Testis (tissue), 3 donors: ENCODE data around the gene SMIM11. TPM values are rescaled to one million over a fixed set of nuclear protein-coding genes. Genes with fewer than 3 reads are reported as not detected.
"Not testable (repeated sequence)": the region's sequence is repeated elsewhere in the genome, so short reads cannot be mapped to it uniquely, and the experiment has no call there.

Experiments
- DNase-seq: peaks from one replicate; pipeline ENCODE4 v3.0.0-alpha.2; 2019
- H3K27ac ChIP-seq, 2 donors: fragments of 200-600 bp; sonication (generic); one replicate each; pipeline ENCODE4 v1.5.1; 2019
- H3K27me3 ChIP-seq: fragments of 200-600 bp; sonication (generic); one replicate; pipeline ENCODE4 v1.5.1; 2019
- H3K36me3 ChIP-seq: fragments of 200-600 bp; sonication (generic); one replicate; pipeline ENCODE4 v1.5.1; 2017; ENCODE audit warnings: low read depth; ENCODE audit errors: missing control alignments
- H3K4me1 ChIP-seq: fragments of 200-600 bp; sonication (generic); one replicate; pipeline ENCODE4 v1.5.1; 2019
- H3K4me3 ChIP-seq, 2 donors: fragments of 200-600 bp; sonication (generic); one replicate each; pipeline ENCODE4 v1.5.1; 2017 to 2019
- H3K9me3 ChIP-seq: fragments of 200-600 bp; sonication (generic); one replicate; pipeline ENCODE4 v1.5.1; 2017
- WGBS, 2 donors: methylation state at CpG; one replicate each; pipeline ENCODE4 v1.1.5; 2018; 5-methylcytosine and 5-hydroxymethylcytosine counted together
- intact Hi-C: fragments of 100-400 bp; cut with DNase I; formaldehyde crosslinking; loops from one replicate; pipeline ENCODE4 v1.15.1; 2023; ENCODE audit warnings: low total_unique reads
- polyA plus RNA-seq: library from polyadenylated mRNA; stranded (reverse); fragments of 350-450 nt; fragmentation: Illumina TruSeq; extraction: RNeasy Lipid Tissue Mini Kit (QIAGEN cat#74804); gene quantifications from one replicate; pipeline ENCODE4 v1.2.3, GENCODE V29; 2014; ENCODE audit warnings: low read depth, low replicate concordance; ENCODE audit not compliant: insufficient read depth
- total RNA-seq, 2 donors: library from RNA; depleted of rRNA; stranded (reverse); fragments of >200 nt; gene quantifications; one replicate each; pipeline ENCODE4 v1.2.3, GENCODE V29; 2016

SMIM11 gene
- total and polyA plus RNA-seq, 3 donors from 2014 or later, result 5.0 to 13.3 (median 9.1) TPM

- WGBS, 2 donors, result no CpG with 5 or more reads among the region's 5 CpGs
Measured at GRCh38 chr21:34417448-34418077, 42.3 kb downstream of the SMIM11 start.

GRCh38 chr21:34423805-34424204 is 48.5 kb downstream of the SMIM11 start, which contains the start of gene SMIM34:
TSS of gene SMIM34 (minus strand) at chr21:34423951. CDS start at chr21:34423839, 112 bp downstream.
- H3K27ac ChIP-seq, H3K4me3 ChIP-seq, H3K36me3 ChIP-seq, H3K27me3 ChIP-seq, intact Hi-C loops, H3K4me1 ChIP-seq, H3K9me3 ChIP-seq, DNase-seq: not testable (repeated sequence)
- no CpG with 5 or more reads among the region's 4 CpGs for WGBS, 2 donors

More at GRCh38 chr21:34417448-34418077, 42.3 kb downstream of the SMIM11 start:
- DNase-seq, H3K36me3 ChIP-seq, H3K9me3 ChIP-seq, intact Hi-C loops, H3K27me3 ChIP-seq, H3K27ac ChIP-seq, H3K4me1 ChIP-seq, H3K4me3 ChIP-seq: not testable (repeated sequence)

GRCh38 chr21:34427339-34427738 is 52.0 kb downstream of the SMIM11 start:
- no CpG with 5 or more reads among the region's 8 CpGs for WGBS, 2 donors

GRCh38 chr21:34428441-34428840 is 53.1 kb downstream of the SMIM11 start:
- H3K27ac ChIP-seq, intact Hi-C loops, H3K4me1 ChIP-seq, H3K36me3 ChIP-seq, H3K27me3 ChIP-seq, DNase-seq, H3K4me3 ChIP-seq, H3K9me3 ChIP-seq: not testable (repeated sequence)
- no CpG with 5 or more reads among the region's 6 CpGs for WGBS, 2 donors

More at GRCh38 chr21:34427339-34427738, 52.0 kb downstream of the SMIM11 start:
- intact Hi-C loops, H3K27ac ChIP-seq, H3K4me1 ChIP-seq, H3K27me3 ChIP-seq, H3K36me3 ChIP-seq, H3K9me3 ChIP-seq, DNase-seq, H3K4me3 ChIP-seq: not testable (repeated sequence)

GRCh38 chr21:34429710-34430109 is 54.4 kb downstream of the SMIM11 start:
- H3K27ac ChIP-seq, H3K4me3 ChIP-seq, H3K36me3 ChIP-seq, DNase-seq, H3K27me3 ChIP-seq, intact Hi-C loops, H3K4me1 ChIP-seq, H3K9me3 ChIP-seq: not testable (repeated sequence)
- WGBS, 2 donors, result no CpG with 5 or more reads among the region's 5 CpGs

Other genes starting within 250 kb of the SMIM11 start
- under 1 TPM in 1 of 2 donors, not detected in 1; 0.37 TPM for gene KCNE2, start 11.5 kb upstream of the SMIM11 start, total RNA-seq
- gene KCNE2, start 11.5 kb upstream of the SMIM11 start, polyA plus RNA-seq, result 0.74 TPM
- under 1 TPM in 1 of 2 donors, not detected in 1; 0.37 TPM for gene SMIM34, start 48.4 kb downstream of the SMIM11 start, total RNA-seq
- not detected for gene SMIM34, start 48.4 kb downstream of the SMIM11 start, polyA plus RNA-seq
- 10 to 100 TPM; 12.4 to 16.7 TPM for gene KCNE1, start 136.7 kb downstream of the SMIM11 start, total RNA-seq
- 7.3 TPM for gene KCNE1, start 136.7 kb downstream of the SMIM11 start, polyA plus RNA-seq
- 10 to 100 TPM; 16.7 to 21.9 TPM for gene RCAN1, start 239.6 kb downstream of the SMIM11 start, total RNA-seq
- 20.6 TPM for gene RCAN1, start 239.6 kb downstream of the SMIM11 start, polyA plus RNA-seq